Right lobe of liver (tissue), 6 donors: Measurements from ENCODE around the gene CCDC149. TPM values are rescaled to one million over a fixed set of nuclear protein-coding genes. Genes with fewer than 3 reads are reported as not detected.

Experiments
- ATAC-seq, 4 donors: fragments of 200-7000 bp; cut with Tn5 transposase; one replicate each; pipeline ENCODE4 v1.9.1; 2020; ENCODE audit warnings: mild to moderate bottlenecking in 4 of 4, moderate library complexity in 4 of 4
- DNase-seq, 3 donors: peaks; one replicate each; pipeline ENCODE4 v3.0.0-alpha.2; 2020
- H3K27ac ChIP-seq, 3 donors: fragments of 200-600 bp; one replicate each; pipeline ENCODE4 v1.8.0; 2022
- H3K27me3 ChIP-seq, 2 donors: fragments of 200-600 bp; one replicate each; pipeline ENCODE4 v1.8.0; 2022
- H3K36me3 ChIP-seq, 4 donors: fragments of 200-600 bp; sonication (generic) in 1 of 4; one replicate each; pipeline versions ENCODE4 v1.5.1 to v1.8.0; 2017 to 2022; ENCODE audit warnings: control low read depth in 1 of 4
- H3K4me1 ChIP-seq, 4 donors: fragments of 200-600 bp; sonication (generic) in 1 of 4; one replicate each; pipeline versions ENCODE4 v1.5.1 to v1.8.0; 2017 to 2022; ENCODE audit warnings: control low read depth in 1 of 4
- H3K4me3 ChIP-seq, 3 donors: fragments of 200-600 bp; one replicate each; pipeline ENCODE4 v1.8.0; 2022
- H3K9me3 ChIP-seq, 4 donors: fragments of 200-600 bp; sonication (generic) in 1 of 4; one replicate each; pipeline versions ENCODE4 v1.5.1 to v1.8.0; 2017 to 2022; ENCODE audit warnings: control low read depth in 1 of 4
- POLR2A ChIP-seq: fragments of 450-650 bp; IDR thresholded peaks from one replicate; pipeline ENCODE4 v1.6.1; 2017; ENCODE audit warnings: antibody characterized with exemption, mild to moderate bottlenecking
- WGBS: methylation state at CpG from one replicate; pipeline ENCODE4 v1.1.6; 2018; ENCODE audit warnings: low coverage, low lambda C conversion rate; ENCODE audit not compliant: insufficient coverage; ENCODE audit errors: missing lambda C conversion rate; 5-methylcytosine and 5-hydroxymethylcytosine counted together
- intact Hi-C, 2 donors: fragments of 100-400 bp; cut with DNase I; formaldehyde crosslinking; loops; one replicate each; pipeline versions ENCODE4 v1.11.2 to v1.14.1; 2022
- total RNA-seq, 6 experiments: library from RNA; depleted of rRNA in 2 of 6; stranded (reverse); fragments of >200 nt in 2 of 6; fragmentation: NEBNext Ultra II Directional in 3 of 6; extraction: Animal tissue kit (Norgen Biotek cat#: 25700) in 3 of 6; gene quantifications; one replicate each; pipeline versions ENCODE4 v1.1.0 to v1.2.4, GENCODE V29; 2016 to 2023
- TF ChIP-seq, protein P1 (sequence below), 4 donors: fragments of 200-600 bp in 3 of 4; fragments of 450-650 bp in 1 of 4; IDR thresholded peaks; one replicate each; pipeline versions ENCODE4 v1.5.1 to v1.8.0; 2016 to 2022; ENCODE audit warnings: antibody characterized with exemption in 4 of 4, mild to moderate bottlenecking in 2 of 4
- donor health status: DM: no; HTN: yes; CAD: no.
- donor health status: DM: no; HTN: no; CAD: no.
- donor health status: DM: no; HTN: no; CAD: no.
- donor health status: DM: no; HTN: yes; CAD: no.
- donor health status: DM: no; HTN: yes; CAD: no.

CCDC149 gene
- total RNA-seq, 6 experiments from 2014 or later: 3.9 to 8.0 (median 5.2) TPM

DNA sequence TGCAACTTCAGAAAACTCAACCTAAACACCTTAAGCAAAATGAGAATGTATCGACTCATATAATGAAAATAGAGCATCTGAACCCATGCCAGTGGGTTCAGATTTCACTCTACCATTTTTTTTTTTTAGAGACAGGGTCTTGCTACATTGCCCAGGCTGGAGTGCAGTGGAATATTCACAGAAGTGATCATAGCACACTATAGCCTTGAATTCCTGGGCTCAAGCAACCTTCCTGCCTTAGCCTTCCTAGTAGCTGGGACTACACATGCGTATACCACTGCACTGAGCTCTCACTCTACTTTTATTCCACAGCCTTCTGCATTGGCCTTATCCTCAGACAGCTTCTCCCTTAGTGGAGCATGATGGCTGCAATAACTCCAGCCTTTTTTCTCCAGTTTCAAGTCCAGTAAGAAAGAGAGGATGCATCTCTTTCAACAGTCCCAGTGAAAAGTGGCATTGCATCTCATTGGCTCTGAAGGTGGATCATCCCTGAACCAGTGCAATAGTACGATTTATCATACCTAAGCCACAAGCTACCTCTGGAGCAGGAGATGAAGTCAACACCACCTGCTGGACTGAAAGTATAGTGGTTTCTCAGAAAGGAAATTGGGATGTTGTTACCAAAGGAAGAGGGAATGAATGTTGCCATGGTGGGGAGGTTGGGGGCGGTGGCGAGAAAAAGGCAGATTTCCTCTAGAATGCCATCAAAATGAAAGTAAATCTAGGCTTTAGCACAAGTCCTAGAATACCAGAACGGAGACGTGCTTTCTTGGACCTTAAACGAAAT lies 119.4 kb downstream of the CCDC149 start:
- no peaks in the 10 kb centered on the region for H3K36me3 ChIP-seq
- ATAC-seq (peak in 1 of 4 donors; percentile 26), DNase-seq (no peak)
- no peak overlapping the region for H3K27ac ChIP-seq
- no peak overlapping the region for H3K4me3 ChIP-seq
- no peak for TF ChIP-seq POLR2A
- TF ChIP-seq, protein P1, sequence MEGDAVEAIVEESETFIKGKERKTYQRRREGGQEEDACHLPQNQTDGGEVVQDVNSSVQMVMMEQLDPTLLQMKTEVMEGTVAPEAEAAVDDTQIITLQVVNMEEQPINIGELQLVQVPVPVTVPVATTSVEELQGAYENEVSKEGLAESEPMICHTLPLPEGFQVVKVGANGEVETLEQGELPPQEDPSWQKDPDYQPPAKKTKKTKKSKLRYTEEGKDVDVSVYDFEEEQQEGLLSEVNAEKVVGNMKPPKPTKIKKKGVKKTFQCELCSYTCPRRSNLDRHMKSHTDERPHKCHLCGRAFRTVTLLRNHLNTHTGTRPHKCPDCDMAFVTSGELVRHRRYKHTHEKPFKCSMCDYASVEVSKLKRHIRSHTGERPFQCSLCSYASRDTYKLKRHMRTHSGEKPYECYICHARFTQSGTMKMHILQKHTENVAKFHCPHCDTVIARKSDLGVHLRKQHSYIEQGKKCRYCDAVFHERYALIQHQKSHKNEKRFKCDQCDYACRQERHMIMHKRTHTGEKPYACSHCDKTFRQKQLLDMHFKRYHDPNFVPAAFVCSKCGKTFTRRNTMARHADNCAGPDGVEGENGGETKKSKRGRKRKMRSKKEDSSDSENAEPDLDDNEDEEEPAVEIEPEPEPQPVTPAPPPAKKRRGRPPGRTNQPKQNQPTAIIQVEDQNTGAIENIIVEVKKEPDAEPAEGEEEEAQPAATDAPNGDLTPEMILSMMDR (IDR thresholded peaks at IDR 0.05): peak in 1 of 4 donors; percentile 11
- no peaks in the 10 kb centered on the region for H3K9me3 ChIP-seq
- H3K4me1 ChIP-seq: no peaks in the 10 kb centered on the region
- no peaks in the 10 kb centered on the region for H3K27me3 ChIP-seq
- intact Hi-C loops: no loop called here
- WGBS: 38% methylated on average over 8 of the region's 8 CpGs

DNA sequence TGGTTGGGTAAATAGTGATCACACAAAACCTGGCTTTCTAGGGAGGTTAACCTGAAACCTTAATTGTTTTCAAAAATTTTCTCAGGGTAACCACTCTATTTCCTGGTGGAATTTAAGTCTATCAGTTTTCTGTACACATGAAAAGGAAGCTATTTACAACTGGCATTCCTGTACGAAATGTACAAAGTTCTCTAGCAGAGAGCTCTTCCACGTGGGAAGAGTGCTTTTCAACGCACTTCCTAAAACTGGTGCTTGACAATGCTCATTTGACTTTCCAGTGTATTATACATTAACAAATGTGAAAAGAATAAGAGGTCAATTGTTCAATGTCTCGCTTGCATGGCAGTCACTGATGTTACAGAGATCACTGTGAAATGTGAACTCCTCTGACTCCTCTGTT lies 120.3 kb downstream of the CCDC149 start:
- no peak for TF ChIP-seq POLR2A
- TF ChIP-seq, protein P1 (IDR thresholded peaks at IDR 0.05): no peak
- H3K27ac ChIP-seq: no peak overlapping the region
- 34% methylated on average over 4 of the region's 4 CpGs for WGBS

DNA sequence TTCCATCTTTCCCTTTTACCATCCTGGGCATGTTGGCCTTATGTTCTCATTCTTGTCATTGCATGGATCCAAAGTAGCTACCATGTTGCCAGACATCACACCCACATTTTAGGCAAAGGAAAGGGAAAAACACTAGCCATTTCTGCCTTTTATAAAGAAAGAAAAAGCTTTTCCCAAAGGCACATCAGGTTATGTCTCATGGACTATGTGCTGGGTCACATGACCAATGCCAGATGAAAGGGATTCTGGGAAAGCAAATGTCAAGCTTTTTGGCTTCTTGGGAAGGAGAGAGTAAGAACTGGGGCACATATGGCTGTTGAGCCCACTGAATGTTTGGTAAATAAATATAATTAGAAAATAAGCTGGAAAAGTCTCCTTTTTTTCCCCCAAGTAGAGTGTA lies 121.8 kb downstream of the CCDC149 start:
- no peak overlapping the region for H3K27ac ChIP-seq
- DNase-seq (no peak), ATAC-seq (no peak)
- TF ChIP-seq, protein P1 (IDR thresholded peaks at IDR 0.05): no peak
- no peak for TF ChIP-seq POLR2A
- H3K4me3 ChIP-seq: no peak overlapping the region
- H3K36me3 ChIP-seq: no peaks in the 10 kb centered on the region
- H3K9me3 ChIP-seq: no peaks in the 10 kb centered on the region
- intact Hi-C loops: no loop called here
- H3K4me1 ChIP-seq: no peaks in the 10 kb centered on the region
- no peaks in the 10 kb centered on the region for H3K27me3 ChIP-seq

More for the DNA sequence above, 120.3 kb downstream of the CCDC149 start:
- ATAC-seq (no peak), DNase-seq (no peak)
- H3K36me3 ChIP-seq: no peaks in the 10 kb centered on the region
- intact Hi-C loops: no loop called here
- H3K4me3 ChIP-seq: no peak overlapping the region
- H3K9me3 ChIP-seq: no peaks in the 10 kb centered on the region
- H3K27me3 ChIP-seq: no peaks in the 10 kb centered on the region
- no peaks in the 10 kb centered on the region for H3K4me1 ChIP-seq

DNA sequence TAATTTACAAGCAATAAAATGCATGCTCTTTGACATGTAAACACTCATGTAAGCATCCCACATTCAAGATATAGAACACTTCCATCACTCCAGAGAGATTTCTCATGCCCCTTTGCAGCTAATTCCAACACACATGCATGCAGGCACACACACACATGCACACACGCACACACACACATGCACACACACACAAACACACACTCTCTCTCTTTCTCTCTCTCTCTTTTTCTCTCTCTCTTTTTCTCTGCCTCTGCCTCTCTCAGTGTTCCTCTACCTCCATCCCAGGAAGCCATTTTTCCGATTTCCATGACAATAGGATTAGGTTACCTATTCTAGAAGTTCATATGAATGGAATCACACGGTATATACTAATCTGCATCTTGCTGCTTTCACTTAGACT lies 129.3 kb downstream of the CCDC149 start:
- 57% methylated on average over 3 of the region's 3 CpGs for WGBS
- intact Hi-C loops: no loop called here
- H3K4me3 ChIP-seq: no peak overlapping the region
- ATAC-seq (no peak), DNase-seq (no peak)
- no peaks in the 10 kb centered on the region for H3K9me3 ChIP-seq
- no peaks in the 10 kb centered on the region for H3K4me1 ChIP-seq
- no peaks in the 10 kb centered on the region for H3K36me3 ChIP-seq
- TF ChIP-seq POLR2A: no peak
- TF ChIP-seq, protein P1 (IDR thresholded peaks at IDR 0.05): no peak
- no peak overlapping the region for H3K27ac ChIP-seq
- no peaks in the 10 kb centered on the region for H3K27me3 ChIP-seq
